GM12872 (cell line): ENCODE data around the gene PDCD11.

Experiments
- TF ChIP-seq, protein P1 (sequence below): IDR thresholded peaks from 3 replicates; pipeline ENCODE4 v1.5.1; 2011; ENCODE audit warnings: low read depth, mild to moderate bottlenecking, low read length, moderate library complexity; ENCODE audit not compliant: insufficient read depth

The PDCD11 gene, protein sequence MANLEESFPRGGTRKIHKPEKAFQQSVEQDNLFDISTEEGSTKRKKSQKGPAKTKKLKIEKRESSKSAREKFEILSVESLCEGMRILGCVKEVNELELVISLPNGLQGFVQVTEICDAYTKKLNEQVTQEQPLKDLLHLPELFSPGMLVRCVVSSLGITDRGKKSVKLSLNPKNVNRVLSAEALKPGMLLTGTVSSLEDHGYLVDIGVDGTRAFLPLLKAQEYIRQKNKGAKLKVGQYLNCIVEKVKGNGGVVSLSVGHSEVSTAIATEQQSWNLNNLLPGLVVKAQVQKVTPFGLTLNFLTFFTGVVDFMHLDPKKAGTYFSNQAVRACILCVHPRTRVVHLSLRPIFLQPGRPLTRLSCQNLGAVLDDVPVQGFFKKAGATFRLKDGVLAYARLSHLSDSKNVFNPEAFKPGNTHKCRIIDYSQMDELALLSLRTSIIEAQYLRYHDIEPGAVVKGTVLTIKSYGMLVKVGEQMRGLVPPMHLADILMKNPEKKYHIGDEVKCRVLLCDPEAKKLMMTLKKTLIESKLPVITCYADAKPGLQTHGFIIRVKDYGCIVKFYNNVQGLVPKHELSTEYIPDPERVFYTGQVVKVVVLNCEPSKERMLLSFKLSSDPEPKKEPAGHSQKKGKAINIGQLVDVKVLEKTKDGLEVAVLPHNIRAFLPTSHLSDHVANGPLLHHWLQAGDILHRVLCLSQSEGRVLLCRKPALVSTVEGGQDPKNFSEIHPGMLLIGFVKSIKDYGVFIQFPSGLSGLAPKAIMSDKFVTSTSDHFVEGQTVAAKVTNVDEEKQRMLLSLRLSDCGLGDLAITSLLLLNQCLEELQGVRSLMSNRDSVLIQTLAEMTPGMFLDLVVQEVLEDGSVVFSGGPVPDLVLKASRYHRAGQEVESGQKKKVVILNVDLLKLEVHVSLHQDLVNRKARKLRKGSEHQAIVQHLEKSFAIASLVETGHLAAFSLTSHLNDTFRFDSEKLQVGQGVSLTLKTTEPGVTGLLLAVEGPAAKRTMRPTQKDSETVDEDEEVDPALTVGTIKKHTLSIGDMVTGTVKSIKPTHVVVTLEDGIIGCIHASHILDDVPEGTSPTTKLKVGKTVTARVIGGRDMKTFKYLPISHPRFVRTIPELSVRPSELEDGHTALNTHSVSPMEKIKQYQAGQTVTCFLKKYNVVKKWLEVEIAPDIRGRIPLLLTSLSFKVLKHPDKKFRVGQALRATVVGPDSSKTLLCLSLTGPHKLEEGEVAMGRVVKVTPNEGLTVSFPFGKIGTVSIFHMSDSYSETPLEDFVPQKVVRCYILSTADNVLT (N-terminal part only)

DNA sequence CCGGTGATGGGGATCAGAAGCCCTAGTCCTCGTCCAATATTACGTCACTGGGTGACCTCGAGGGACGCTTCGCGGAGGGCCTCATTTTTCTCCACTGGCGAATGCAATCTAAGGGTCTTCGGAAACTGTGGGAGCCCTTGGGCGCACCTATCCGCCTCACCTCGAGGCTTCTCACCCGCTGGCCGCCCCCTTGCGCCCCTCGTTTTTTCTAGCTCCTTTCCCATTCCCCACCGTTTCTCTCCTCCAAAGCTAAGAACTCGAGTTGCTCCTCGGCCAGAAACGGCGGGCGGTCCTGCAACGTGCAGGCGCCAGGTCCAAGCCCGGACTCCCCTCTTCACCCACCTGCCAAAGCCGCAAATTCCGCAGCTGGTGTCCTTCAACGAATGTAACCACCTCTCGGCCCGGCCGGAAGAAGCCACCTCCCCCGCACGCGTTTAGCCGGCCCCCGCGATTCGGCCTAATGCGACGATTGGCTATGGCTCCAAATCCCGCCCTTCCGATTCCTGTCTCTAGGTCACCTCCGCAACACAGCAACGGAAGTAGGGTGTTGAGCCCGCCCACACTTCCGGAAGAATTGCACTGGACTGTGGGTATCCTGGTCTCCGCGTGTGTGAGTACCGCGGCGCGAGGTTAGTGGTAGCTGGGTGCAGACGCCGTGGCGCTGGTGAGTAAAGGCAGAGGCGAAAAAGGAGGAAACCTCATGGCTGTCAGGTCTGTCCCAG lies at the start of gene PDCD11, which contains the start of gene ATP5MK:
PDCD11 (plus strand) TSS at position 560 of the 722 bp plus-strand sequence. CDS start 1,801 bp downstream, outside the sequence.
ATP5MK (minus strand) TSS at position 409 of the 722 bp plus-strand sequence. CDS start 4,018 bp downstream, outside the sequence.
- TF ChIP-seq, protein P1, sequence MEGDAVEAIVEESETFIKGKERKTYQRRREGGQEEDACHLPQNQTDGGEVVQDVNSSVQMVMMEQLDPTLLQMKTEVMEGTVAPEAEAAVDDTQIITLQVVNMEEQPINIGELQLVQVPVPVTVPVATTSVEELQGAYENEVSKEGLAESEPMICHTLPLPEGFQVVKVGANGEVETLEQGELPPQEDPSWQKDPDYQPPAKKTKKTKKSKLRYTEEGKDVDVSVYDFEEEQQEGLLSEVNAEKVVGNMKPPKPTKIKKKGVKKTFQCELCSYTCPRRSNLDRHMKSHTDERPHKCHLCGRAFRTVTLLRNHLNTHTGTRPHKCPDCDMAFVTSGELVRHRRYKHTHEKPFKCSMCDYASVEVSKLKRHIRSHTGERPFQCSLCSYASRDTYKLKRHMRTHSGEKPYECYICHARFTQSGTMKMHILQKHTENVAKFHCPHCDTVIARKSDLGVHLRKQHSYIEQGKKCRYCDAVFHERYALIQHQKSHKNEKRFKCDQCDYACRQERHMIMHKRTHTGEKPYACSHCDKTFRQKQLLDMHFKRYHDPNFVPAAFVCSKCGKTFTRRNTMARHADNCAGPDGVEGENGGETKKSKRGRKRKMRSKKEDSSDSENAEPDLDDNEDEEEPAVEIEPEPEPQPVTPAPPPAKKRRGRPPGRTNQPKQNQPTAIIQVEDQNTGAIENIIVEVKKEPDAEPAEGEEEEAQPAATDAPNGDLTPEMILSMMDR: peak; percentile 37; the same call in 2 of the 3 replicates

DNA sequence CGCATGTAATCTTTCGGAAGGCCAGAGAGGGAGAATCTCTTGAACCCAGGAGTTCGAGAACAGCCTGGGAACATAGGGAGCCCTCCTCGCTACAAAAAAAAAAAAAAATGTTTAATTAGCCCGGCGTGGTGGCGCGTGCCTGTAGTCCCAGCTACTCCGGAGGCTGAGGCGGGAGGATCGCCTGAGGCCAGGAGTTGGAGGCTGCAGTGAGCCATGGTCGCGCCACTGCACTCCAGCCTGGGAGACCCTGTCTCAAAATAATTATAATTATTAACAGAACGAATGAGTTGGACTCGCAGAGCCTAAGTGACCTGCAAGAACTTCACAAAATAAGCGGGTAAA lies 46.3 kb upstream of the PDCD11 start:
- TF ChIP-seq, protein P1: no peak

DNA sequence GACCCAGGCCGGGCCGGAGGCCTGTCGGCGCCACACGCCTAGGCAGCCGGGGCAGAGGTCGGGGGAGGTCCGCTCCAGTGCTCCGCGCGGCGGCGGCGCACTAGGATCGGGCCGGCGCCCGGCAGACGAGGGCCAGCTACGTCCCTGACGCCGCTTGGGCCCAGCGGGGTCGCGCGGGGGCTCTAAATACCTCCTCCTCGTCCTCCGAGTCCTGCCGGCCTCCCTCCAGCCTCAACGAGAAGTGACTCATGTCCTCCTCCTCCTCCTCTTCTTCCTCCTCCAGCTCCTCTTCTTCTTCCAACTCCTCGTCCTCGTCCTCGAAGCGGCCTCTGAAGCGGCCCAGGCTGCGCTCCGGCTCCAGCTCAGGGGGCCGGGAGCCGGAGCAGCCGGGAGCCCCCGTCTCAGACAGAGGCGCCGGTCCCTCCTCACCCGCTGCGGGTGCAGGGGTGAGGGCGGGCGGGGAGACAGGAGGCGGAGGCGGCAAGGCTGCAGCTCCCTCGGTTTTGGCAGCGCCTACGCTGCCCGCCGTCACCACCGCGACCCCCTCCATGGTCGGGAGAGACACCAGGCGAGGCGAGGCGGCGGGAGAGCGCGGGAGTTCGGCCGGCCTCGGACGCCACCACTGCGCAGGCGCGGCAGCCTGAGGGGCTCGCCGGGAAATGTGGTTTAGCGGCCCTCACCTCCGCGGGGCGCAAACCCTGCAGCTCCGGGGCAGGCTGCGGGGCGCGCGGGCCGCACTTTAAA lies 45.7 kb upstream of the PDCD11 start, which contains the start of gene PCGF6:
PCGF6 (minus strand) TSS at position 624 of the 744 bp plus-strand sequence; CDS start at position 550, 74 bp downstream.
- TF ChIP-seq, protein P1: 0 out of 3 replicates have a peak, but pooled peaks have one; percentile 7

DNA sequence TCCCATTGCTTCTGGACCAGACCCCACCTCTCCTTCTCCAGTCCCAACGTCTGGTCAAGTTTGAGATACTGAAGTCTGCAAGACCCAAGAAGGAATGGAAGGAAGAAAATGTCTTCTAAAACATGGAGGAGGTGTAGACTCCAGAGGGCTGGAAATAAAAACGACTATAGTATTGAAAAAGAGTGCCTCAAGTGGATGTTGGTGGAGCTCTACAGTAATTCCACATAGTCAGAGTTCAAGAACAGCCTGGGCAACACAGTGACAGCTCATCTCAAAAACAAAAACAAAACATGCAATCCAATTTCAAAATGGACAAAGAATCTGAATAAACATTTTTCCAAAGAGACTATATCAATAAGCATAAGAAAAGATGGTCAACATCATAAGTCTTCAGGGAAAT lies 43.1 kb upstream of the PDCD11 start:
- TF ChIP-seq, protein P1: no peak

DNA sequence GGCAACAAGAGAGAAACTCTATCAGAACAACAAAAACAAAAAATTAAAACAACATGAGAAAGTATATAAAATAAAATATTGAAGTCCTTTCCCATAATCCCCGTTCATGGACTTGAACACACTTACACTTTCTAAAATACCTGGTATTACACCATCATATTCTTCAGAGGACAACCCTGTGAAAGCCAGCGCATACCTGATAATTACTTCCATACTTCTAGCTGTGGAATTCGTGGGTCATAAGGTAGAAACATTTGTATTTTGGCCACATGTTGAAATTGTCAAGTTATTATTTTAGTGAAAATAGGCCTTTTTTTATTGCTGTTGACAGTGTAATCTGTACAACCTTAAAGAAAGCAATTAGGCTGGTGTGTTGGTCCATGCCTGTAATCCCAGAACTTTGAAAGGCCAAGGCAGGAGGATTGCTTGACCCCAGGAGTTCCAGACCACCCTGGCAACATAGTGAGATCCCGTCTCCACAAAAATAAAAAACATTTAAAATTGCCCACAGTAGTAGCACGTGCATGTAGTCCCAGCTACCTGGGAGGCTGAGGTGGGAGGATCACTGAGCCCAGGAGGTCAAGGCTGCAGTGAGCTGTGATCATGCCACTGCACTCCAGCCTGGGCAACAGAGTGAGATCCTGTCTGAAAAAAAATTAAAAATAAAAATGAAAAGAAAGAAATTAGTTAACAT lies 40.4 kb upstream of the PDCD11 start:
- TF ChIP-seq, protein P1: no peak

DNA sequence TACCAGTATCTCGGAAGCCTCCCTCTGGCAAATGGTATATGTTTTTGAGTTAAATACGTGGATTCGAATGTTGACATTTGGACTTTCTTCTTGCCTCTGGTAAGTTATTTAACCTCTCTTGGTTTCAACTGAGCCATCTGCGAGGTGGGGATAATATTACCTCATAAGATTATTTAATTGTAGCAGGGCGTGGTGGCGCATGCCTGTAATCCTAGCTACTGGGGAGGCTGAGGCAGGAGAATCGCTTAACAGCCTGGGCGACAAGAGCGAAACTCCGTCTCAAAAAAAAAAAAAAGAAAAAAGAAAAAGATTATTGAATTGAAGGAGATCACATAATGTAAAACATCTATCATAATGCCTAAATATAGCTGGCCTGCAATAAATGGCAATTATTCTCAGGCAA lies 29.0 kb upstream of the PDCD11 start:
- TF ChIP-seq, protein P1: no peak
